ENCODE results near the gene GTF3C5. TPM values are rescaled to one million over a fixed set of nuclear protein-coding genes. Genes with fewer than 3 reads are reported as not detected.

The GTF3C5 gene
- total RNA-seq, 4 donors from 2014 or later: 43.5 to 51.5 (median 48.9) TPM

DNA sequence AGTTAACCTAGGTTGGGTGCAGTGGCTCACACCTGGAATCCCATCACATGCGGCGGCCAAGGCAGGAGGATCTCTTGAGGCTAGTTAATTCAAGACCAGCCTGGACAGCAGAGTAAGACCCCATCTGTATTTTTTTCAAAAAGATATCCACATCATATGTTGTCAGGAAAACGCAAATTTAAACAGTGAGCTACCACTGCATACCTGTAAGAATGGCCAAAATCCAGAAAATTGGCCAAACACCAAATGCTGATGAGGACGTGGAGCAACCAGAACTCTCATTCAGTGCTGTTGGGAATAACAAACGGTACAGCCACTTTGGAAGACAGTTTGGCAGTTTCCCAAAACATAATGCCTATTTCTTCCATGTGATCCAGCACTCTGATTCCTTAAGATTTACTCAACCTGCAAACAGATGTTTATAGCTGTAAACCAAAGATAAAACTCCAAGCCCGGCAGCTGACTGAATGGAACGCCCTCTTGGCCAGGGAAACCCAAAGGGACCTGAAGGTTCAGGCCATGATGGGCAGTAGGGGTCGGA is 43.4 kb downstream of the GTF3C5 start:
- no peak overlapping the region for H3K4me3 ChIP-seq
- WGBS, 2 donors (ENCODE audit: low coverage in 1 of 2): 0 to 39% methylated on average over 1 to 8 of the region's 8 CpGs
- H3K9me3 ChIP-seq: no peaks in the 10 kb centered on the region
- no peak overlapping the region for H3K27ac ChIP-seq
- no peaks in the 10 kb centered on the region for H3K4me1 ChIP-seq
- ATAC-seq: no peak
- peaks cover 6% of the 10 kb centered on the region for H3K27me3 ChIP-seq
- peaks cover 0 to 10% of the 10 kb centered on the region in 2 donors for H3K36me3 ChIP-seq
- no peak for TF ChIP-seq POLR2A (IDR thresholded peaks at IDR 0.05)
- TF ChIP-seq, protein P1, sequence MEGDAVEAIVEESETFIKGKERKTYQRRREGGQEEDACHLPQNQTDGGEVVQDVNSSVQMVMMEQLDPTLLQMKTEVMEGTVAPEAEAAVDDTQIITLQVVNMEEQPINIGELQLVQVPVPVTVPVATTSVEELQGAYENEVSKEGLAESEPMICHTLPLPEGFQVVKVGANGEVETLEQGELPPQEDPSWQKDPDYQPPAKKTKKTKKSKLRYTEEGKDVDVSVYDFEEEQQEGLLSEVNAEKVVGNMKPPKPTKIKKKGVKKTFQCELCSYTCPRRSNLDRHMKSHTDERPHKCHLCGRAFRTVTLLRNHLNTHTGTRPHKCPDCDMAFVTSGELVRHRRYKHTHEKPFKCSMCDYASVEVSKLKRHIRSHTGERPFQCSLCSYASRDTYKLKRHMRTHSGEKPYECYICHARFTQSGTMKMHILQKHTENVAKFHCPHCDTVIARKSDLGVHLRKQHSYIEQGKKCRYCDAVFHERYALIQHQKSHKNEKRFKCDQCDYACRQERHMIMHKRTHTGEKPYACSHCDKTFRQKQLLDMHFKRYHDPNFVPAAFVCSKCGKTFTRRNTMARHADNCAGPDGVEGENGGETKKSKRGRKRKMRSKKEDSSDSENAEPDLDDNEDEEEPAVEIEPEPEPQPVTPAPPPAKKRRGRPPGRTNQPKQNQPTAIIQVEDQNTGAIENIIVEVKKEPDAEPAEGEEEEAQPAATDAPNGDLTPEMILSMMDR (IDR thresholded peaks at IDR 0.05): no peak
- no peak for TF ChIP-seq EP300 (IDR thresholded peaks at IDR 0.05)

DNA sequence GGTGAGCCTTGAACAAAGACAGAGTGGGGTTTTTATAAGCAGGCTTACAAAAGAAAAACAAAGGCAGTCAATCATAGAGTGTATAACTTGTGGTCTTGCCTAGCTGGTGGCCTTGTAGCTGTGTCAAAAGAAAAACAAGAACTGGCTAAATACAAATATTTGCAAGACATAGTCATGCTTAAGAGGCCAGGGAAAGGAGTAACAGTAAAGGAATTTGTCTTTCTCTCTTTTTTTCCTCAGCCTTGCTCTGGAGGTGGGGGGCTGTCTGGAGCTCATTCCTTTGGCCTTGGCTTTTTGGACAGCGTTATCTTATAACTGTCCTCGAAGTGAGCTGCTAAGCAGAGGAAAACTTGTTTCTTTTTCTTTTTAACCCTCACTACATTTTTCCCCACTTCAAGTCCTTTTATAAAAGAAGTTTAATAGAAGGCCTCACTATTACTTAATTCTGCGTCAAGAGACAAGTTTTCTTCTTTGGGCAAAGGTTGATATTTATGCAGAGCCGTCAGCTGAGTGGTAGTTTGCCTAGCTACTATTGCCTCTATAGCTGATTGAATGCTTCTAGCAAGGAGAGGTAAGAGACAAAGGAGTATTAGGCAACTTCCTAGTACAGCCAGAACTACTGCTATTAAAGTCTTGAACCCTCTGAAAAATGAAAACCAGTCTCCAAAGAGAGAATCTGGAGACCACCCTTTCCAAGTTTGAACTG is 45.3 kb downstream of the GTF3C5 start:
- TF ChIP-seq POLR2A (IDR thresholded peaks at IDR 0.05) (no peak), EP300 (IDR thresholded peaks at IDR 0.05) (no peak), POLR2AphosphoS5 (IDR thresholded peaks at IDR 0.05) (no peak)
- TF ChIP-seq, protein P1 (IDR thresholded peaks at IDR 0.05): no peak
- WGBS, 2 donors (ENCODE audit: low coverage in 1 of 2): 39% methylated on average over 4 of the region's 4 CpGs; no CpG with 5 or more reads in 1 of the 2 donors
- ATAC-seq: no peak
- Histone ChIP-seq H3K27ac (no peak overlapping the region), H3K9me3 (no peaks in the 10 kb centered on the region), H3K4me3 (no peak overlapping the region), H3K27me3 (peaks cover 6% of the 10 kb centered on the region), H3K4me1 (no peaks in the 10 kb centered on the region), H3K36me3 (peaks cover 0 to 2% of the 10 kb centered on the region in 2 donors)

DNA sequence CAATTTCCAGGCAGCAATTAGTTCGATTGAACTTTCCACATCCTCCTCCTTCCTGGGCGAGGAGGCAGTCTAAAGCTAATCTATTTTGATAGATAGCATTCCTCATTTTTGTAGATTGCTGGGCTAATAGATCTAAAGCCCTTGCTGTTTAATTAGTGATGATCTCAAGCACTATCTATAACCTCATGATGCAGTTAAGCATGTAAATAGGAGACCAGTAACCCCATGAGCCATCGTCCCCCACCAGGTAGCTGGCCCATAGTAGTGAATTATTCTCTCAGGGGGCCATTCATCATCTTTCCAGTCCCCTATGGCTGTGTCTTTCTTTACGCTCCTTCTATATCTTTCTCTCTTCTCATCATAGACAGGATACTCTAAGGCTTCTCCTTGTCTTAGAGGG is 45.9 kb downstream of the GTF3C5 start:
- H3K4me1 ChIP-seq: no peaks in the 10 kb centered on the region
- peaks cover 0 to under 1% of the 10 kb centered on the region in 2 donors for H3K36me3 ChIP-seq
- no peak overlapping the region for H3K4me3 ChIP-seq
- peaks cover 6% of the 10 kb centered on the region for H3K27me3 ChIP-seq
- H3K27ac ChIP-seq: no peak overlapping the region
- no peak for ATAC-seq
- 83 to 86% methylated on average over 1 to 4 of the region's 4 CpGs for WGBS, 2 donors (ENCODE audit: low coverage in 1 of 2)
- no peak for TF ChIP-seq POLR2AphosphoS5 (IDR thresholded peaks at IDR 0.05)
- no peak for TF ChIP-seq EP300 (IDR thresholded peaks at IDR 0.05)
- no peak for TF ChIP-seq POLR2A (IDR thresholded peaks at IDR 0.05)
- TF ChIP-seq, protein P1 (IDR thresholded peaks at IDR 0.05): no peak
- H3K9me3 ChIP-seq: no peaks in the 10 kb centered on the region

DNA sequence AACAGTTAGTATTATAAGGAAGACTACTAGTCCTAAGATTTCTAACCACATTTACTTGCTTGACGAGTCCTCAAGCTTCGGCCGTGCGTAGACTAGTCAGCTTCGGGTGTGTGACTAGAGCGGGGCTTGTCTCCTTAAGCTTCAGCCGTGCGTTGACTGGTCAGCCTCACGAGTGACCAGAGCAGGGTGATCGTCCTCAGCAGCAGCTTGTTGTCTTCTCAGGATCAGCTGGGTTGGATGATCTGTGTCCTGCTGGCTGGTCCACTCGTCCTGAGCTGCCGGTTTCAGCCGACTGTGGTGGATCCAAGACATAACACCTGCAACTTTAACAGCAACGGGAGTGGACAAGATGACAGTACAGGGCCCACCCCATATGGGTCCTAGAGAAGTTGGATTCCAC is 47.7 kb downstream of the GTF3C5 start:
- no peak overlapping the region for H3K27ac ChIP-seq

More for the DNA sequence above, 47.7 kb downstream of the GTF3C5 start:
- TF ChIP-seq POLR2A (IDR thresholded peaks at IDR 0.05): no peak
- TF ChIP-seq, protein P1 (IDR thresholded peaks at IDR 0.05): no peak
- TF ChIP-seq EP300 (IDR thresholded peaks at IDR 0.05): no peak
- TF ChIP-seq POLR2AphosphoS5 (IDR thresholded peaks at IDR 0.05): no peak
- no peaks in the 10 kb centered on the region for H3K36me3 ChIP-seq
- no peaks in the 10 kb centered on the region for H3K4me1 ChIP-seq
- H3K27me3 ChIP-seq: peaks cover 10% of the 10 kb centered on the region
- no peaks in the 10 kb centered on the region for H3K9me3 ChIP-seq
- no peak overlapping the region for H3K4me3 ChIP-seq
- ATAC-seq: no peak
- 89% methylated on average over 9 of the region's 14 CpGs; no CpG with 5 or more reads in 1 of the 2 donors for WGBS, 2 donors (ENCODE audit: low coverage in 1 of 2)
